HEK293T (cell line): Measurements from ENCODE around the gene BORCS6.

Experiments
- ARNT ChIP-seq: fragments of 450-650 bp; IDR thresholded peaks from 2 replicates; pipeline ENCODE4 v1.6.1; 2017; ENCODE audit warnings: mild to moderate bottlenecking
- BHLHE40 ChIP-seq: fragments of 450-650 bp; IDR thresholded peaks from 2 replicates; pipeline ENCODE4 v1.6.1; 2016; ENCODE audit warnings: mild to moderate bottlenecking, moderate library complexity, borderline replicate concordance
- FOXA1 ChIP-seq: fragments of 450-650 bp; IDR thresholded peaks from 2 replicates; pipeline ENCODE4 v1.6.1; 2016; ENCODE audit warnings: mild to moderate bottlenecking
- FOXK2 ChIP-seq: fragments of 450-650 bp; IDR thresholded peaks from 2 replicates; pipeline ENCODE4 v1.6.1; 2016; ENCODE audit warnings: mild to moderate bottlenecking
- FOXM1 ChIP-seq: fragments of 450-650 bp; IDR thresholded peaks from 2 replicates; pipeline ENCODE4 v1.6.1; 2017; ENCODE audit warnings: mild to moderate bottlenecking, borderline replicate concordance
- HDGF ChIP-seq: fragments of 450-650 bp; IDR thresholded peaks from 2 replicates; pipeline ENCODE4 v1.6.1; 2017; ENCODE audit warnings: antibody characterized with exemption, borderline replicate concordance
- L3MBTL2 ChIP-seq: fragments of 450-650 bp; conservative IDR thresholded peaks from 2 replicates; pipeline ENCODE4 v1.6.1; 2016; ENCODE audit warnings: mild to moderate bottlenecking
- LEF1 ChIP-seq: fragments of 450-650 bp; IDR thresholded peaks from 2 replicates; pipeline ENCODE4 v1.6.1; 2017; ENCODE audit warnings: mild to moderate bottlenecking, borderline replicate concordance
- NFRKB ChIP-seq: fragments of 450-650 bp; IDR thresholded peaks from 2 replicates; pipeline ENCODE4 v1.6.1; 2016; ENCODE audit warnings: mild to moderate bottlenecking, moderate library complexity
- SP1 ChIP-seq: fragments of 450-650 bp; IDR thresholded peaks from 2 replicates; pipeline ENCODE4 v1.6.1; 2017
- SUZ12 ChIP-seq: fragments of 450-650 bp; IDR thresholded peaks from 2 replicates; pipeline ENCODE4 v1.6.1; 2016; ENCODE audit warnings: mild to moderate bottlenecking
- TARDBP ChIP-seq: fragments of 450-650 bp; IDR thresholded peaks from 2 replicates; pipeline ENCODE4 v1.6.1; 2016
- ZNF384 ChIP-seq: fragments of 450-650 bp; IDR thresholded peaks from 2 replicates; pipeline ENCODE4 v1.6.1; 2016
- TF ChIP-seq, protein P1 (sequence below): fragments of 450-650 bp; IDR thresholded peaks from 2 replicates; pipeline ENCODE4 v1.6.1; 2016

DNA sequence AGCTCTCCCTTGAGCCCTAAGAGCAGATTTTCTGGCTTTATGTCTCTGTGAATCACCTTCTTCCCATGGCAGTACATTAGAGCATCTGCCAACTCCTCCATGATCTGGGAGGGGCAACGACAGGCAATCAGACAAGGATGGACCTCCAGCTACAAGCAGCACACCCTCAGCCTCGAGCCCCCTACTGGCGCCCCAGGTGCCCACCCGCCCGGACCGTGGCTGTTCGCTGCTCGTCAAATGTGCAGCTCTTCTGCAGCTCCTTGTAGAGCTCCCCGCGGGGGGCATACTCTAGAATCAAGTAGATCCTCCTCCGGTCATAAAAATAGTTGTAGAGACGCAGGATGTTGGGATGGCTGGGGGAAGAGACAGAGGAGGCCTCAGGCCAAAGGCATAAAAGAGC is 16.6 kb upstream of the BORCS6 start:
- TF ChIP-seq ARNT = no peak
- no peak for TF ChIP-seq NFRKB
- TF ChIP-seq SP1 = no peak
- no peak for TF ChIP-seq BHLHE40
- TF ChIP-seq TARDBP = no peak
- no peak for TF ChIP-seq FOXA1
- no peak for TF ChIP-seq FOXK2
- no peak for TF ChIP-seq ZNF384
- TF ChIP-seq FOXM1 = no peak
- no peak for TF ChIP-seq L3MBTL2
- TF ChIP-seq, protein P1, sequence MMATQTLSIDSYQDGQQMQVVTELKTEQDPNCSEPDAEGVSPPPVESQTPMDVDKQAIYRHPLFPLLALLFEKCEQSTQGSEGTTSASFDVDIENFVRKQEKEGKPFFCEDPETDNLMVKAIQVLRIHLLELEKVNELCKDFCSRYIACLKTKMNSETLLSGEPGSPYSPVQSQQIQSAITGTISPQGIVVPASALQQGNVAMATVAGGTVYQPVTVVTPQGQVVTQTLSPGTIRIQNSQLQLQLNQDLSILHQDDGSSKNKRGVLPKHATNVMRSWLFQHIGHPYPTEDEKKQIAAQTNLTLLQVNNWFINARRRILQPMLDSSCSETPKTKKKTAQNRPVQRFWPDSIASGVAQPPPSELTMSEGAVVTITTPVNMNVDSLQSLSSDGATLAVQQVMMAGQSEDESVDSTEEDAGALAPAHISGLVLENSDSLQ = no peak
- no peak for TF ChIP-seq SUZ12
- TF ChIP-seq HDGF = no peak
- TF ChIP-seq LEF1 = no peak
